Adrenal gland (tissue), 12 donors: ENCODE data around the gene PRDM15. TPM values are rescaled to one million over a fixed set of nuclear protein-coding genes. Genes with fewer than 3 reads are reported as not detected.

ENCODE experiments used
- DNase-seq, 7 donors: peaks; one replicate each; pipeline ENCODE4 v3.0.0-alpha.2; 2019 to 2020
- H3K27ac ChIP-seq, 5 donors: fragments of 200-600 bp; sonication (generic) in 4 of 5; 1 replicate in 3 of 5; 2 replicates in 2 of 5; pipeline versions ENCODE4 v1.5.1 to v1.8.0; 2016 to 2020; ENCODE audit warnings: mild to moderate bottlenecking in 1 of 5
- H3K27me3 ChIP-seq: fragments of 200-600 bp; 2 replicates; pipeline ENCODE4 v1.8.0; 2021
- H3K36me3 ChIP-seq, 2 donors: fragments of 200-600 bp; replicated peaks in 1 of 2; 1 replicate in 1 of 2; 2 replicates in 1 of 2; pipeline versions ENCODE4 v1.5.1 to v1.8.0; 2018 to 2022
- H3K4me1 ChIP-seq, 2 donors: fragments of 200-600 bp; replicated peaks in 1 of 2; 1 replicate in 1 of 2; 2 replicates in 1 of 2; pipeline versions ENCODE4 v1.5.1 to v1.8.0; 2018 to 2021
- H3K4me3 ChIP-seq, 4 donors: fragments of 200-600 bp; sonication (generic) in 3 of 4; one replicate each; pipeline ENCODE4 v1.5.1; 2016 to 2018
- H3K9me3 ChIP-seq, 3 donors: fragments of 200-600 bp; sonication (generic) in 1 of 3; replicated peaks in 1 of 3; 1 replicate in 2 of 3; 2 replicates in 1 of 3; pipeline versions ENCODE4 v1.5.1 to v1.8.0; 2016 to 2021
- CTCF ChIP-seq, 6 experiments: fragments of 450-650 bp in 4 of 6; fragments of 200-600 bp in 2 of 6; sonication (generic) in 1 of 6; IDR thresholded peaks; 1 replicate in 5 of 6; 2 replicates in 1 of 6; pipeline versions ENCODE4 v1.5.1 to v1.8.0; 2016 to 2021; ENCODE audit warnings: antibody characterized with exemption in 6 of 6, mild to moderate bottlenecking in 2 of 6, moderate library complexity in 1 of 6
- POLR2A ChIP-seq, 2 donors: fragments of 450-650 bp; IDR thresholded peaks; one replicate each; pipeline ENCODE4 v1.6.1; 2017; ENCODE audit warnings: antibody characterized with exemption in 2 of 2, mild to moderate bottlenecking in 2 of 2, moderate library complexity in 1 of 2
- WGBS, 4 donors: extraction: QIAGEN DNeasy Blood & Tissue Kit in 2 of 4; methylation state at CpG; one replicate each; pipeline versions ENCODE4 v1.1.5 to v1.1.7; 2013 to 2017; 5-methylcytosine and 5-hydroxymethylcytosine counted together
- intact Hi-C, 2 donors: fragments of 100-400 bp; cut with DNase I; formaldehyde crosslinking; loops; one replicate each; pipeline versions ENCODE4 v1.14.1 to v1.15.0; 2022 to 2023
- polyA plus RNA-seq, 3 donors: library from polyadenylated mRNA; stranded (reverse); fragments of 200-250 nt in 2 of 3; fragments of 350-450 nt in 1 of 3; fragmentation: Illumina TruSeq in 1 of 3; extraction: RNeasy Lipid Tissue Mini Kit (QIAGEN cat#74804) in 1 of 3; gene quantifications; one replicate each; pipeline ENCODE4 v1.2.3, GENCODE V29; 2013 to 2014
- total RNA-seq, 9 donors: library from RNA; depleted of rRNA in 4 of 9; stranded (reverse); fragments of >200 nt in 4 of 9; fragments of 120-200 nt in 1 of 9; fragmentation: NEBNext Ultra II Directional in 1 of 9; extraction: Animal tissue kit (Norgen Biotek cat#: 25700) in 1 of 9; gene quantifications; one replicate each; pipeline versions ENCODE4 v1.1.0 to v1.2.4, GENCODE V29; 2013 to 2023
- donor health status: healthy with polysubstance abuse.
- donor health status: Bipolar disorder and iron deficiency.
- donor health status: DM: yes; HTN: yes; CAD: no.
- donor health status: DM: no; HTN: no; CAD: no.
- donor health status: DM: no; HTN: no; CAD: no.
- donor health status: DM: yes; HTN: yes; CAD: no.

Gene PRDM15
- total and polyA plus RNA-seq, 12 donors: 2.9 to 6.7 (median 4.0) TPM

GRCh38 chr21:41816583-41817165 is 62.5 kb downstream of the PRDM15 start:
- Histone ChIP-seq H3K4me3 (no peak overlapping the region), H3K9me3 (no peaks in the 10 kb centered on the region), H3K27me3 (no peaks in the 10 kb centered on the region), H3K27ac (peak overlapping the region in 3 of 5 donors; percentile 20 to 67 (median 40)), H3K4me1 (peaks cover 0 to 9% of the 10 kb centered on the region in 2 donors), H3K36me3 (peaks cover 0 to 11% of the 10 kb centered on the region in 2 donors)
- WGBS, 4 donors: 12 to 17% (median 13%) methylated on average over 10 to 12 of the region's 12 CpGs
- intact Hi-C loops: loop anchor here (5.0 to 10.0 kb wide), 3 partner anchors 58 to 301 kb away; partner anchors contain the start of gene PRDM15 (in 1 of the 2)
- peak; percentile 62 to 81 (median 74) for DNase-seq
- TF ChIP-seq POLR2A (IDR thresholded peaks at IDR 0.05) (no peak), CTCF (IDR thresholded peaks at IDR 0.05) (peak; percentile 54 to 84 (median 76))

GRCh38 chr21:41815652-41816582 is 63.2 kb downstream of the PRDM15 start:
- Histone ChIP-seq H3K4me1 (peaks cover 0 to 9% of the 10 kb centered on the region in 2 donors), H3K27ac (peak overlapping the region in 2 of 5 donors; percentile 40 to 67), H3K36me3 (peaks cover 0 to 11% of the 10 kb centered on the region in 2 donors), H3K9me3 (no peaks in the 10 kb centered on the region), H3K27me3 (no peaks in the 10 kb centered on the region), H3K4me3 (no peak overlapping the region)
- TF ChIP-seq CTCF (IDR thresholded peaks at IDR 0.05) (no peak), POLR2A (IDR thresholded peaks at IDR 0.05) (no peak)
- DNase-seq: peak in 6 of 7 donors; percentile 47 to 73 (median 56)
- intact Hi-C loops: loop anchor here (5.0 to 10.0 kb wide), 3 partner anchors 59 to 301 kb away; partner anchors contain the start of gene PRDM15 (in 1 of the 2)
- 78 to 84% (median 80%) methylated on average over 32 to 50 of the region's 50 CpGs for WGBS, 4 donors

- Histone ChIP-seq H3K27ac (no peak overlapping the region), H3K27me3 (no peaks in the 10 kb centered on the region), H3K9me3 (no peaks in the 10 kb centered on the region), H3K36me3 (peaks cover 0 to 22% of the 10 kb centered on the region in 2 donors), H3K4me3 (no peak overlapping the region), H3K4me1 (peaks cover 0 to 9% of the 10 kb centered on the region in 2 donors)
- intact Hi-C loops: loop anchor here in 1 of 2 donors (10.0 kb wide), 1 partner anchor 62 kb away; the partner anchor contains the start of gene PRDM15
- TF ChIP-seq CTCF (IDR thresholded peaks at IDR 0.05) (no peak), POLR2A (IDR thresholded peaks at IDR 0.05) (no peak)
- no peak for DNase-seq
- 90 to 93% (median 92%) methylated on average over 11 of the region's 11 CpGs for WGBS, 4 donors
These were observed 65.9 kb downstream of the PRDM15 start for GRCh38 chr21:41813226-41813625.

GRCh38 chr21:41812679-41813078 is 66.5 kb downstream of the PRDM15 start:
- H3K36me3 ChIP-seq: peaks cover 0 to 22% of the 10 kb centered on the region in 2 donors
- peaks cover 0 to 9% of the 10 kb centered on the region in 2 donors for H3K4me1 ChIP-seq
- no peak overlapping the region for H3K4me3 ChIP-seq
- DNase-seq: no peak
- intact Hi-C loops: loop anchor here in 1 of 2 donors (10.0 kb wide), 1 partner anchor 62 kb away; the partner anchor contains the start of gene PRDM15
- H3K27ac ChIP-seq: no peak overlapping the region
- H3K27me3 ChIP-seq: no peaks in the 10 kb centered on the region
- TF ChIP-seq POLR2A (IDR thresholded peaks at IDR 0.05): no peak
- no peak for TF ChIP-seq CTCF (IDR thresholded peaks at IDR 0.05)
- WGBS, 4 donors: 88 to 95% (median 90%) methylated on average over 9 to 13 of the region's 13 CpGs
- H3K9me3 ChIP-seq: no peaks in the 10 kb centered on the region
